HEK293 (cell line): Measurements from ENCODE around the gene RP2.

Experiments used
- ATF2 ChIP-seq: fragments of 450-650 bp; formaldehyde crosslinking; IDR thresholded peaks from 2 replicates; pipeline ENCODE4 v1.5.1; 2016; ENCODE audit warnings: missing biosample characterization, missing genetic modification characterization, low read depth
- BCL6B ChIP-seq: fragments of 450-650 bp; formaldehyde crosslinking; IDR thresholded peaks from 2 replicates; pipeline ENCODE4 v1.5.1; 2017; ENCODE audit warnings: missing biosample characterization, missing genetic modification characterization
- ELK4 ChIP-seq: IDR thresholded peaks from 2 replicates; pipeline ENCODE4 v1.6.1; 2011; ENCODE audit warnings: mild to moderate bottlenecking, low read depth, low read length, borderline replicate concordance
- PBX3 ChIP-seq: sonication (generic); formaldehyde crosslinking; IDR thresholded peaks from 2 replicates; pipeline ENCODE4 v1.8.1; 2022; ENCODE audit warnings: mild to moderate bottlenecking, moderate library complexity, missing genetic modification reagents
- TSHZ1 ChIP-seq: fragments of 450-650 bp; formaldehyde crosslinking; IDR thresholded peaks from 2 replicates; pipeline ENCODE4 v1.5.1; 2016; ENCODE audit warnings: missing biosample characterization, missing genetic modification characterization, borderline replicate concordance
- YY2 ChIP-seq: fragments of 450-650 bp; formaldehyde crosslinking; IDR thresholded peaks from 2 replicates; pipeline ENCODE4 v1.5.1; 2016; ENCODE audit warnings: missing biosample characterization, missing genetic modification characterization
- ZNF302 ChIP-seq: fragments of 450-650 bp; formaldehyde crosslinking; IDR thresholded peaks from 2 replicates; pipeline ENCODE4 v1.5.1; 2016; ENCODE audit warnings: missing biosample characterization, missing genetic modification characterization, low read depth
- ZNF362 ChIP-seq: fragments of 450-650 bp; formaldehyde crosslinking; IDR thresholded peaks from 2 replicates; pipeline ENCODE4 v1.5.1; 2016; ENCODE audit warnings: missing biosample characterization, missing genetic modification characterization
- ZNF394 ChIP-seq: fragments of 450-650 bp; formaldehyde crosslinking; IDR thresholded peaks from 2 replicates; pipeline ENCODE4 v1.5.1; 2016; ENCODE audit warnings: missing biosample characterization, missing genetic modification characterization, mild to moderate bottlenecking, moderate library complexity, borderline replicate concordance
- ZNF416 ChIP-seq: fragments of 450-650 bp; formaldehyde crosslinking; IDR thresholded peaks from 2 replicates; pipeline ENCODE4 v1.5.1; 2016; ENCODE audit warnings: missing biosample characterization, missing genetic modification characterization
- ZNF473 ChIP-seq: fragments of 450-650 bp; formaldehyde crosslinking; IDR thresholded peaks from 2 replicates; pipeline ENCODE4 v1.5.1; 2017; ENCODE audit warnings: missing biosample characterization, missing genetic modification characterization
- ZNF530 ChIP-seq: fragments of 450-650 bp; formaldehyde crosslinking; IDR thresholded peaks from 2 replicates; pipeline ENCODE4 v1.5.1; 2016; ENCODE audit warnings: low read depth, missing biosample characterization, missing genetic modification characterization
- ZNF580 ChIP-seq: fragments of 450-650 bp; formaldehyde crosslinking; IDR thresholded peaks from 2 replicates; pipeline ENCODE4 v1.5.1; 2016; ENCODE audit warnings: missing biosample characterization, missing genetic modification characterization
- ZNF623 ChIP-seq: fragments of 450-650 bp; formaldehyde crosslinking; IDR thresholded peaks from 2 replicates; pipeline ENCODE4 v1.5.1; 2016; ENCODE audit warnings: missing biosample characterization, missing genetic modification characterization
- ZNF626 ChIP-seq: fragments of 450-650 bp; sonication (Bioruptor Pico); formaldehyde crosslinking; IDR thresholded peaks from 2 replicates; pipeline ENCODE4 v1.5.1; 2018; ENCODE audit warnings: missing biosample characterization, missing genetic modification characterization, inconsistent platforms
- ZNF639 ChIP-seq: fragments of 450-650 bp; formaldehyde crosslinking; IDR thresholded peaks from 2 replicates; pipeline ENCODE4 v1.5.1; 2016; ENCODE audit warnings: missing biosample characterization, missing genetic modification characterization
- ZNF645 ChIP-seq: fragments of 450-650 bp; formaldehyde crosslinking; IDR thresholded peaks from 2 replicates; pipeline ENCODE4; 2016; ENCODE audit warnings: missing biosample characterization, missing genetic modification characterization
- ZNF660 ChIP-seq: fragments of 450-650 bp; IDR thresholded peaks from 2 replicates; pipeline ENCODE4 v1.5.1; 2018; ENCODE audit warnings: missing biosample characterization, mild to moderate bottlenecking, missing genetic modification characterization
- ZNF707 ChIP-seq: fragments of 450-650 bp; formaldehyde crosslinking; IDR thresholded peaks from 2 replicates; pipeline ENCODE4 v1.5.1; 2016; ENCODE audit warnings: missing biosample characterization, missing genetic modification characterization
- ZNF792 ChIP-seq: fragments of 450-650 bp; formaldehyde crosslinking; IDR thresholded peaks from 2 replicates; pipeline ENCODE4 v1.5.1; 2016; ENCODE audit warnings: missing biosample characterization, missing genetic modification characterization

The RP2 gene

GRCh38 chrX:46836701-46837557, at the start of gene RP2 (continued):
- TF ChIP-seq ZNF626 (tag by site-specific recombination) (no peak), ZNF362 (tag by site-specific recombination) (no peak), ZNF302 (tag by site-specific recombination) (no peak), ZNF645 (tag by site-specific recombination) (no peak), ZNF530 (tag by site-specific recombination) (no peak), ZNF394 (tag by site-specific recombination) (peak; percentile 70), ZNF660 (tag by site-specific recombination) (no peak), ZNF623 (no peak), TSHZ1 (tag by site-specific recombination) (no peak), ZNF416 (tag by site-specific recombination) (no peak), YY2 (tag by site-specific recombination) (no peak), ZNF473 (no peak), ZNF639 (tag by site-specific recombination) (no peak; the same call in 1 of the 2 replicates), ATF2 (tag by site-specific recombination) (no peak), BCL6B (tag by site-specific recombination) (no peak), ZNF580 (tag by site-specific recombination) (no peak), ELK4 (no peak), PBX3 (CRISPR knock-in tag) (peak; percentile 51; the same call in 1 of the 2 replicates), ZNF792 (tag by site-specific recombination) (no peak), ZNF707 (tag by site-specific recombination) (no peak)
